Skeletal muscle tissue (tissue), 4 donors: ENCODE measurements around the gene TRPM3. TPM values are rescaled to one million over a fixed set of nuclear protein-coding genes. Genes with fewer than 3 reads are reported as not detected.

Source experiments
- H3K27ac ChIP-seq: one replicate; pipeline ENCODE4 v1.7.0; 2013; ENCODE audit warnings: mild to moderate bottlenecking, low read depth, low read length, inconsistent platforms
- H3K27me3 ChIP-seq, 3 donors: one replicate each; pipeline ENCODE4 v1.7.0; 2013; ENCODE audit warnings: low read length in 3 of 3; ENCODE audit not compliant: control insufficient read depth in 3 of 3, insufficient read depth in 3 of 3
- H3K36me3 ChIP-seq, 3 donors: one replicate each; pipeline ENCODE4 v1.7.0; 2013; ENCODE audit warnings: low read length in 3 of 3; ENCODE audit not compliant: control insufficient read depth in 3 of 3, insufficient read depth in 3 of 3
- H3K4me1 ChIP-seq, 3 donors: one replicate each; pipeline ENCODE4 v1.7.0; 2013; ENCODE audit warnings: low read length in 3 of 3, mild to moderate bottlenecking in 3 of 3; ENCODE audit not compliant: control insufficient read depth in 3 of 3, insufficient read depth in 3 of 3
- H3K4me3 ChIP-seq, 3 donors: one replicate each; pipeline ENCODE4 v1.7.0; 2013; ENCODE audit warnings: low read length in 3 of 3
- H3K9ac ChIP-seq, 3 donors: one replicate each; pipeline ENCODE4 v1.7.0; 2013; ENCODE audit warnings: low read length in 3 of 3, mild to moderate bottlenecking in 3 of 3, moderate library complexity in 2 of 3, low read depth in 1 of 3
- H3K9me3 ChIP-seq, 3 donors: one replicate each; pipeline ENCODE4 v1.7.0; 2013; ENCODE audit warnings: low read length in 3 of 3; ENCODE audit not compliant: control insufficient read depth in 3 of 3
- total RNA-seq: library from RNA; depleted of rRNA; stranded (reverse); fragments of >200 nt; gene quantifications from one replicate; pipeline ENCODE4 v1.2.3, GENCODE V29; 2014
- donor health status: Osteomylitis.

The TRPM3 gene
- total RNA-seq, 1 donor from 2014 or later, result 1.6 TPM

DNA sequence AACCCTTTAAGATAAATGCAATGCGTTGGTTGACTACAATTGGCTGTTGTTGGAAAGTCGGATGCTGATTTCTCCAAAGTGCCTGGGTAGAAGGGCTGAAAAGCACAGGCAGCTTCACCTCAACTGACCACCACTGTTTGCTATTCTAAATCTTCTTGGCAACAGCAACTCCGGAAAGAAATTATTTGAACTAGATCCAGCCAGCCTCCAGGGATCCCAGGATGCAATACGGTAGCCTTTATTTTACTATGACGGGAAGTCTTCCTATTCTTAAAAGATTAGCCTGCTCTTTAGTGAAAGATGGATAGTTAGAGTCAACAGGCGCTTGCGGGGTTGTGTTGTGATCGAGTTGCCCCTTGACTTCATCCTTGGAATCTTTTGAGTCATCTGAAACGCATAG, 628.4 kb downstream of the TRPM3 start:
- no peaks in the 10 kb centered on the region for H3K36me3 ChIP-seq
- H3K9me3 ChIP-seq, result no peaks in the 10 kb centered on the region
- H3K9ac ChIP-seq, result no peak overlapping the region
- no peaks in the 10 kb centered on the region for H3K27me3 ChIP-seq
- H3K27ac ChIP-seq, result peak overlapping the region; percentile 3
- peak overlapping the region in 1 of 3 donors; percentile 21 for H3K4me3 ChIP-seq
- peaks cover 30 to 43% (median 35%) of the 10 kb centered on the region in 3 donors for H3K4me1 ChIP-seq

DNA sequence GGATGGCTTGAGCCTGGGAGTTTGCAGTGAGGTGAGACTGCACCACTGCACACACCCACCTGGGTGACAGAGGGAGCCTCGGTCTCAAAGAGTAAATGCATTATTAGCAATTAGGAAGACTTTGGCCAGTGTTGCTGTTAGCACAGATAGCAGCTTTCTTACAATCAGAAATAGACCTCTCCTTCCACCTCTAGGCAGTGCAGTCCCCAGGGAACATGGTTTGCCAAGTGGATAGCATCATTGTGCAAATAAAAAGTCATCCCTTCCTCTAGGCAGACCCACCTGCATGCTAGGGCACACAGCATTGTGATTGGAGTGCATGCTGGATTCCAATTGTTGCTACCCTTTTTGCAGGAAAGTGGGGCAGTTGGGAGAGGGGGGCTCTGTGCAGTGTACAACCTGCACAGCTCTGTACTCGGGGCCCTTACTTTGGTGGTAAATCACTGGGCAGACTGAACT, 629.1 kb downstream of the TRPM3 start:
- Histone ChIP-seq H3K9me3 (no peaks in the 10 kb centered on the region), H3K27ac (no peak overlapping the region), H3K4me1 (peaks cover 30 to 43% (median 41%) of the 10 kb centered on the region in 3 donors), H3K4me3 (no peak overlapping the region), H3K9ac (no peak overlapping the region), H3K27me3 (no peaks in the 10 kb centered on the region), H3K36me3 (no peaks in the 10 kb centered on the region)

GRCh38 chr9:70491426-70492318, 629.7 kb downstream of the TRPM3 start:
- Histone ChIP-seq H3K4me1 (peaks cover 30 to 45% (median 45%) of the 10 kb centered on the region in 3 donors), H3K27me3 (no peaks in the 10 kb centered on the region), H3K4me3 (no peak overlapping the region), H3K36me3 (no peaks in the 10 kb centered on the region), H3K9ac (no peak overlapping the region), H3K27ac (peak overlapping the region; percentile 9), H3K9me3 (no peaks in the 10 kb centered on the region)

DNA sequence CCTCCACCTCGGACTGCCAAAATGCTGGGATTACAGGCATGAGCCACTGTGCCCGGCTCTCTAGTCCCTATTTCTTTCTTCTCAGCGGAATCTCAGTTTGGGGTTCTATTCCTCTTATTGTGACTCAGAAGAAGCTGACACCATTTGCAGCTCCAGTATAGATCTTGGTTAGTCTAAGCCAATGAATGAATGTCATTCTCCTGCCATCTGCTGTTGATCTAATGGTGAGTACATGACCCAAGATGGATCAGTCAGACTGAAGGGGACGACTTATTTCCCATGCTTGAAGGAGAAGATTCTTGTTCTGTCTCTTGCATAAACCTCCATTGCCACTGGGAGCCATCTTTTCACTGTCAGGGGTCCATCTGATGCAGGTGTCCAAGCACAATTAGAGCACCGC, 630.9 kb downstream of the TRPM3 start:
- H3K4me3 ChIP-seq, result no peak overlapping the region
- no peak overlapping the region for H3K9ac ChIP-seq
- no peaks in the 10 kb centered on the region for H3K27me3 ChIP-seq
- H3K36me3 ChIP-seq, result no peaks in the 10 kb centered on the region
- H3K4me1 ChIP-seq, result peaks cover 35 to 54% (median 53%) of the 10 kb centered on the region in 3 donors
- no peaks in the 10 kb centered on the region for H3K9me3 ChIP-seq
- H3K27ac ChIP-seq, result no peak overlapping the region

GRCh38 chr9:70488793-70489105, 632.7 kb downstream of the TRPM3 start:
- peak overlapping the region; percentile 37 for H3K27ac ChIP-seq
- peaks cover 41 to 67% (median 61%) of the 10 kb centered on the region in 3 donors for H3K4me1 ChIP-seq
- peak overlapping the region; percentile 8 to 12 (median 10) for H3K9ac ChIP-seq

GRCh38 chr9:70488098-70488792, 633.2 kb downstream of the TRPM3 start:
- H3K4me1 ChIP-seq, result peaks cover 40 to 64% (median 60%) of the 10 kb centered on the region in 3 donors
- H3K9ac ChIP-seq, result peak overlapping the region; percentile 8 to 12 (median 10)
- peak overlapping the region; percentile 37 for H3K27ac ChIP-seq
- no peaks in the 10 kb centered on the region for H3K36me3 ChIP-seq
- no peaks in the 10 kb centered on the region for H3K27me3 ChIP-seq
- H3K9me3 ChIP-seq, result no peaks in the 10 kb centered on the region
- no peak overlapping the region for H3K4me3 ChIP-seq

More at GRCh38 chr9:70488793-70489105, 632.7 kb downstream of the TRPM3 start:
- no peak overlapping the region for H3K4me3 ChIP-seq
- H3K9me3 ChIP-seq, result no peaks in the 10 kb centered on the region
- H3K27me3 ChIP-seq, result no peaks in the 10 kb centered on the region
- no peaks in the 10 kb centered on the region for H3K36me3 ChIP-seq

- Histone ChIP-seq H3K4me3 (no peak overlapping the region), H3K9ac (no peak overlapping the region), H3K27me3 (no peaks in the 10 kb centered on the region), H3K4me1 (peaks cover 34 to 53% (median 53%) of the 10 kb centered on the region in 3 donors), H3K27ac (peak overlapping the region; percentile 65), H3K9me3 (no peaks in the 10 kb centered on the region), H3K36me3 (no peaks in the 10 kb centered on the region)
Observed at GRCh38 chr9:70486127-70486526, 635.3 kb downstream of the TRPM3 start.

DNA sequence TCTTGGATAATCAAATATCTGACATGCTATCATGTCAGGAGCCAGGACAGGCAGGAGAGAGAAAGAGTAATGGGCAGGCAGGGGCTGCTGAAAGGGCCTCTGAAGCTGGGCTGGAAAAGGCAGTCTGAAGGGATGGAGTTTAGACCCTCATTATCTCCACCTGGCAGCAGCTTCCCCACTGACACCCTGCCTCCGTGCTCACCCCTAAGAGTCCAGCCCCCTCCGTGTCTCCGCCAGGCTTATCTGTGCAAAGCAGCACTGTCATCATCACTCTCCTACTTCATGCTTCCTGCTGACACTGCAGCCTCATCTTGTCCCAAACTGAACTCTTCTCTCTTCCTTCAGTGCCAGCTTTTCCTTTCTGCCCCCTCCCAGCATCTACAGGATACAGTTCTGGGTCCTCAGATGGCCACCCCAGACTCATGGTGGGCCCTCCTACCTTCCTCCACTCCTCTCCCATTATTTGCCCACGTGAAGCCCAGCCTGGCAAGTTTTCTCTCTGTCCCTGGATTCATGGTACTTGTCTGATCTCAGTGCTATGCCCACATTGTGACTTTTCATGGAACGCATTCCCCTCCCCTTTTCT, 636.1 kb downstream of the TRPM3 start:
- Histone ChIP-seq H3K27ac (peak overlapping the region; percentile 65), H3K4me1 (peaks cover 41 to 60% (median 56%) of the 10 kb centered on the region in 3 donors), H3K36me3 (no peaks in the 10 kb centered on the region), H3K27me3 (no peaks in the 10 kb centered on the region), H3K9ac (peak overlapping the region in 2 of 3 donors; percentile 25 to 37), H3K9me3 (no peaks in the 10 kb centered on the region), H3K4me3 (peak overlapping the region in 1 of 3 donors; percentile 16)

- peak overlapping the region in 2 of 3 donors; percentile 25 to 37 for H3K9ac ChIP-seq
- H3K4me3 ChIP-seq, result no peak overlapping the region
- H3K36me3 ChIP-seq, result no peaks in the 10 kb centered on the region
- H3K27ac ChIP-seq, result peak overlapping the region; percentile 65
- H3K27me3 ChIP-seq, result no peaks in the 10 kb centered on the region
- H3K4me1 ChIP-seq, result peaks cover 50 to 69% (median 64%) of the 10 kb centered on the region in 3 donors
- H3K9me3 ChIP-seq, result no peaks in the 10 kb centered on the region
Observed at GRCh38 chr9:70484232-70485130, 636.9 kb downstream of the TRPM3 start.
